Measurements from ENCODE around the gene ZNF527.
"Not testable (repeated sequence)": the region's sequence is repeated elsewhere in the genome, so short reads cannot be mapped to it uniquely, and the experiment has no call there.

ZNF527 gene

DNA sequence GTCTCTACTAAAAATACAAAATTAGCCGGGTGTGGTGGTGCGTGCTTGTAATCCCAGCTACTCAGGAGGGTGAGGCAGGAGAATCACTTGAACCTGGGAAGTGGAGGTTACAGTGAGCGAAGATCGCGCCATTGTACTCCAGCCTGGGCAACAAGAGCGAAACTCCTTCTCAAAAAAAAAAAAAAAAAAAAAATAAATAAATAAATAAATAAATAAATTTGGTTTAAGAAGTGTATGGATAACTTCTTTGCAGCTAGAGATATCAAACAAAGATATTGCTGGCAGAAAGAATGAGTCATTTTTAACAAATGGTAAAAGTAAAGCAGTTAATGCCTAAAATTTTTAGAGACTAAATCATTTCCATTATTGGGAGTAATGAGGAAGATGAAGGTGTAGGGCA is 20.5 kb downstream of the ZNF527 start:
- not testable (repeated sequence) for H3K9ac ChIP-seq (ENCODE audit: low read depth, low read length); H3K4me1 ChIP-seq (ENCODE audit: insufficient read depth, low read length); H3K36me3 ChIP-seq (ENCODE audit: insufficient read depth, low read length)
- peaks cover 21% of the 10 kb centered on the region for H3K9me3 ChIP-seq (ENCODE audit: control insufficient read depth, insufficient read depth, low read length)

- H3K9ac ChIP-seq (ENCODE audit: low read depth, low read length) = no peak overlapping the region
- no peaks in the 10 kb centered on the region for H3K4me1 ChIP-seq (ENCODE audit: insufficient read depth, low read length)
- peaks cover 2% of the 10 kb centered on the region; the same call in 1 of the 2 replicates for H3K9me3 ChIP-seq (ENCODE audit: control insufficient read depth, insufficient read depth, low read length)
- H3K36me3 ChIP-seq (ENCODE audit: insufficient read depth, low read length) = no peaks in the 10 kb centered on the region
Measured at GRCh38 chr19:37401078-37401477, 30.2 kb downstream of the ZNF527 start.

GRCh38 chr19:37403403-37403802 is 32.5 kb downstream of the ZNF527 start:
- Histone ChIP-seq H3K4me1 (ENCODE audit: insufficient read depth, low read length) (no peaks in the 10 kb centered on the region), H3K9ac (ENCODE audit: low read depth, low read length) (no peak overlapping the region), H3K9me3 (ENCODE audit: control insufficient read depth, insufficient read depth, low read length) (peaks cover 6% of the 10 kb centered on the region; the same call in 1 of the 2 replicates), H3K36me3 (ENCODE audit: insufficient read depth, low read length) (no peaks in the 10 kb centered on the region)

- not testable (repeated sequence) for H3K9ac ChIP-seq (ENCODE audit: low read depth, low read length); H3K36me3 ChIP-seq (ENCODE audit: insufficient read depth, low read length); H3K4me1 ChIP-seq (ENCODE audit: insufficient read depth, low read length)
- peaks cover 10% of the 10 kb centered on the region; the same call in 1 of the 2 replicates for H3K9me3 ChIP-seq (ENCODE audit: control insufficient read depth, insufficient read depth, low read length)
Measured at GRCh38 chr19:37406140-37406846, 35.4 kb downstream of the ZNF527 start.

DNA sequence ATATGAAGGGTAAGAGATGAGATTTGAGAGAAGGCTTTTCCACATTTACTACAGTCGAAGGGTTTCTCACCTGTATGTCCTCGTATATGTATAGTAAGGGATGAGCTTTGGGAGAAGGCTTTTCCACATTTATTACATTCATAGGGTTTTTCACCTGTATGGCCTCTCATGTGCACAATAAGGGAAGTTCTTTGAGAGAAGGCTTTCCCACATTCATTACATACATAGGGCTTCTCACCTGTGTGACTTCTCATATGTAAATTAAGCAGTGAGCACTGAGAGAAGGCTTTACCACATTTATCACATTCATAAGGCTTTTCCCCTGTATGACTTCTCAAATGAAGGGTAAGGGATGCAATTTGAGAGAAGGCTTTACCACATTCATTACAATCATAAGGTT is 41.8 kb downstream of the ZNF527 start:
- Histone ChIP-seq H3K4me1 (ENCODE audit: insufficient read depth, low read length) (no peaks in the 10 kb centered on the region), H3K9ac (ENCODE audit: low read depth, low read length) (no peak overlapping the region), H3K36me3 (ENCODE audit: insufficient read depth, low read length) (peaks cover 3% of the 10 kb centered on the region; the same call in 1 of the 2 replicates), H3K9me3 (ENCODE audit: control insufficient read depth, insufficient read depth, low read length) (peaks cover 30% of the 10 kb centered on the region)

GRCh38 chr19:37413313-37414084 is 42.6 kb downstream of the ZNF527 start:
- Histone ChIP-seq H3K4me1 (ENCODE audit: insufficient read depth, low read length) (no peaks in the 10 kb centered on the region), H3K36me3 (ENCODE audit: insufficient read depth, low read length) (peaks cover 3% of the 10 kb centered on the region; the same call in 1 of the 2 replicates), H3K9me3 (ENCODE audit: control insufficient read depth, insufficient read depth, low read length) (peaks cover 31% of the 10 kb centered on the region), H3K9ac (ENCODE audit: low read depth, low read length) (no peak overlapping the region)

All from ES-I3 (cell line).